Endodermal cell (in vitro differentiated cells): Measurements from ENCODE around the gene AP3S2. TPM values are rescaled to one million over a fixed set of nuclear protein-coding genes. Genes with fewer than 3 reads are reported as not detected.
"Not testable (repeated sequence)": the region's sequence is repeated elsewhere in the genome, so short reads cannot be mapped to it uniquely, and the experiment has no call there.

Source experiments
- DNase-seq: peaks from one replicate; pipeline ENCODE4 v3.0.0-alpha.2; 2017
- H3K27ac ChIP-seq: 2 replicates; pipeline ENCODE4 v1.5.1; 2013; ENCODE audit warnings: mild to moderate bottlenecking, low read depth, low read length, moderate library complexity
- H3K27me3 ChIP-seq: 2 replicates; pipeline ENCODE4 v1.6.1; 2013; ENCODE audit warnings: mild to moderate bottlenecking, low read length, moderate library complexity; ENCODE audit not compliant: insufficient read depth, control insufficient read depth, poor library complexity, severe bottlenecking
- H3K36me3 ChIP-seq: 2 replicates; pipeline ENCODE4 v1.7.0; 2013; ENCODE audit warnings: mild to moderate bottlenecking, low read length, moderate library complexity; ENCODE audit not compliant: control insufficient read depth, insufficient read depth
- H3K4me1 ChIP-seq: one replicate; pipeline ENCODE4 v1.7.0; 2013; ENCODE audit warnings: low read length; ENCODE audit not compliant: control insufficient read depth, insufficient read depth
- H3K4me3 ChIP-seq: 2 replicates; pipeline ENCODE4 v1.5.1; 2013; ENCODE audit warnings: mild to moderate bottlenecking, low read length, moderate library complexity
- H3K9ac ChIP-seq: 2 replicates; pipeline ENCODE4 v1.6.1; 2013; ENCODE audit warnings: mild to moderate bottlenecking, low read length, moderate library complexity; ENCODE audit not compliant: poor library complexity, severe bottlenecking; ENCODE audit errors: extremely low read depth
- H3K9me3 ChIP-seq: 2 replicates; pipeline ENCODE4 v1.6.1; 2013; ENCODE audit warnings: mild to moderate bottlenecking, low read length, moderate library complexity; ENCODE audit not compliant: control insufficient read depth
- H3K27ac Mint-ChIP-seq: 2 replicates; pipeline ENCODE4 v1.8.0; 2020; ENCODE audit warnings: mixed read lengths
- H3K27me3 Mint-ChIP-seq: 2 replicates; pipeline ENCODE4 v1.8.0; 2021; ENCODE audit warnings: mild to moderate bottlenecking, mixed read lengths; ENCODE audit not compliant: insufficient read depth
- H3K36me3 Mint-ChIP-seq: 2 replicates; pipeline ENCODE4 v1.8.0; 2020; ENCODE audit warnings: low read depth, mixed read lengths
- H3K4me1 Mint-ChIP-seq: 2 replicates; pipeline ENCODE4 v1.8.0; 2020; ENCODE audit warnings: mixed read lengths
- H3K4me3 Mint-ChIP-seq: 2 replicates; pipeline ENCODE4 v1.8.0; 2020; ENCODE audit warnings: mild to moderate bottlenecking, moderate library complexity, mixed read lengths
- H3K9me3 Mint-ChIP-seq: 2 replicates; pipeline ENCODE4 v1.8.0; 2020; ENCODE audit warnings: mild to moderate bottlenecking, mixed read lengths
- WGBS, 2 experiments: methylation state at CpG; one replicate each; pipeline versions ENCODE4 v1.1.5 to v1.1.7; 2013; ENCODE audit warnings: missing lambda C conversion rate in 2 of 2, mixed read lengths in 1 of 2; ENCODE audit not compliant: insufficient coverage in 1 of 2, insufficient read length in 1 of 2; 5-methylcytosine and 5-hydroxymethylcytosine counted together
- total RNA-seq, 2 donors: library from RNA; stranded (reverse); fragmentation: NEBNext Ultra II Directional in 1 of 2; extraction: Animal tissue kit (Norgen Biotek cat#: 25700) in 1 of 2; gene quantifications; 2 replicates in 1 of 2; 3 replicates in 1 of 2; pipeline ENCODE4 v1.2.1, GENCODE V29; 2021
- TF ChIP-seq, protein P1 (sequence below): fragments of 200-600 bp; sonication (generic); conservative IDR thresholded peaks from 2 replicates; pipeline ENCODE4 v1.5.0; 2021; ENCODE audit warnings: antibody characterized with exemption, mild to moderate bottlenecking

The AP3S2 gene
- total RNA-seq, 2 donors from 2014 or later, result 39.5 to 54.4 TPM

- H3K4me3 Mint-ChIP-seq, result no peak overlapping the region
- peak; percentile 63 for DNase-seq
- peaks cover 31% of the 10 kb centered on the region for H3K36me3 Mint-ChIP-seq
Observed at GRCh38 chr15:89888214-89888804, 5.5 kb downstream of the AP3S2 start.

DNA sequence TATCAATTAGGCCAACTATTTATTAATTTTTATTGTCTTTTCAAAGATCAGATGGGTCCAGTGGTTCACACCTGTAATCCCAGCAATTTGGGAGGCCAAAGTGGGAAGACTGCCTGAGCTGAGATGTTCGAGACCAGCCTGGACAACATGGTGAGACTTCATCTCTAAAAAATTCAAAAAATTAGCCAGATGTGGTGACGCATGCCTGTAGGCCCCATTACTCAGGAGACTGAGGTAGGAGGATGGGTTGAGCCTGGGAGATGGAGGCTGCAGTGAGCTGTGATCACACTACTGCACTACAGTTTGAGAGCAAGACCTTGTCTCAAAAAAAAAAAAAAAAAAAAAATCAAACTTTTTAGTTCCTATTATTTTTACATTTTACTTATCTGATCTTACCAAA, 8.2 kb downstream of the AP3S2 start:
- Histone ChIP-seq H3K4me3 (no peak overlapping the region), H3K9ac (no peak overlapping the region), H3K27ac (no peak overlapping the region), H3K27me3 (no peaks in the 10 kb centered on the region), H3K36me3 (peaks cover 47% of the 10 kb centered on the region), H3K4me1 (no peaks in the 10 kb centered on the region), H3K9me3 (no peaks in the 10 kb centered on the region)
- Mint-ChIP-seq H3K36me3 (peaks cover 41% of the 10 kb centered on the region), H3K27ac (no peak overlapping the region), H3K4me1 (no peaks in the 10 kb centered on the region), H3K9me3 (no peaks in the 10 kb centered on the region), H3K4me3 (no peak overlapping the region), H3K27me3 (no peaks in the 10 kb centered on the region)
- TF ChIP-seq, protein P1, sequence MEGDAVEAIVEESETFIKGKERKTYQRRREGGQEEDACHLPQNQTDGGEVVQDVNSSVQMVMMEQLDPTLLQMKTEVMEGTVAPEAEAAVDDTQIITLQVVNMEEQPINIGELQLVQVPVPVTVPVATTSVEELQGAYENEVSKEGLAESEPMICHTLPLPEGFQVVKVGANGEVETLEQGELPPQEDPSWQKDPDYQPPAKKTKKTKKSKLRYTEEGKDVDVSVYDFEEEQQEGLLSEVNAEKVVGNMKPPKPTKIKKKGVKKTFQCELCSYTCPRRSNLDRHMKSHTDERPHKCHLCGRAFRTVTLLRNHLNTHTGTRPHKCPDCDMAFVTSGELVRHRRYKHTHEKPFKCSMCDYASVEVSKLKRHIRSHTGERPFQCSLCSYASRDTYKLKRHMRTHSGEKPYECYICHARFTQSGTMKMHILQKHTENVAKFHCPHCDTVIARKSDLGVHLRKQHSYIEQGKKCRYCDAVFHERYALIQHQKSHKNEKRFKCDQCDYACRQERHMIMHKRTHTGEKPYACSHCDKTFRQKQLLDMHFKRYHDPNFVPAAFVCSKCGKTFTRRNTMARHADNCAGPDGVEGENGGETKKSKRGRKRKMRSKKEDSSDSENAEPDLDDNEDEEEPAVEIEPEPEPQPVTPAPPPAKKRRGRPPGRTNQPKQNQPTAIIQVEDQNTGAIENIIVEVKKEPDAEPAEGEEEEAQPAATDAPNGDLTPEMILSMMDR, result no peak
- WGBS, 2 experiments, result 90 to 100% methylated on average over 2 of the region's 2 CpGs
- no peak for DNase-seq

More at GRCh38 chr15:89888214-89888804, 5.5 kb downstream of the AP3S2 start:
- TF ChIP-seq, protein P1, result peak; percentile 76
- Histone ChIP-seq H3K27me3 (no peaks in the 10 kb centered on the region), H3K4me1 (no peaks in the 10 kb centered on the region), H3K9me3 (no peaks in the 10 kb centered on the region), H3K36me3 (peaks cover 39% of the 10 kb centered on the region), H3K9ac (no peak overlapping the region), H3K4me3 (no peak overlapping the region), H3K27ac (no peak overlapping the region)
- no peaks in the 10 kb centered on the region for H3K27me3 Mint-ChIP-seq
- 83 to 89% methylated on average over 3 to 4 of the region's 4 CpGs for WGBS, 2 experiments
- no peak overlapping the region for H3K27ac Mint-ChIP-seq
- no peaks in the 10 kb centered on the region for H3K4me1 Mint-ChIP-seq
- H3K9me3 Mint-ChIP-seq, result no peaks in the 10 kb centered on the region

- H3K4me1 Mint-ChIP-seq, H3K27me3 ChIP-seq, H3K27ac Mint-ChIP-seq, H3K4me3 ChIP-seq, DNase-seq, H3K4me3 Mint-ChIP-seq, H3K27ac ChIP-seq, H3K4me1 ChIP-seq, H3K9me3 ChIP-seq, H3K27me3 Mint-ChIP-seq, H3K9ac ChIP-seq, H3K9me3 Mint-ChIP-seq: not testable (repeated sequence)
- 96 to 100% methylated on average over 1 to 2 of the region's 3 CpGs for WGBS, 2 experiments
- H3K36me3 Mint-ChIP-seq, result peaks cover 42% of the 10 kb centered on the region
- H3K36me3 ChIP-seq, result peaks cover 48% of the 10 kb centered on the region
Observed at GRCh38 chr15:89885179-89885578, 8.6 kb downstream of the AP3S2 start.

GRCh38 chr15:89883518-89883917, 10.3 kb downstream of the AP3S2 start:
- H3K36me3 ChIP-seq, result peaks cover 46% of the 10 kb centered on the region
- no peak for DNase-seq
- no peaks in the 10 kb centered on the region for H3K4me1 ChIP-seq
- H3K36me3 Mint-ChIP-seq, result peaks cover 38% of the 10 kb centered on the region
- H3K4me3 ChIP-seq, result no peak overlapping the region
- H3K9ac ChIP-seq, result no peak overlapping the region
- H3K27me3 Mint-ChIP-seq, result no peaks in the 10 kb centered on the region
- H3K27me3 ChIP-seq, result no peaks in the 10 kb centered on the region
- H3K27ac ChIP-seq, result no peak overlapping the region
- H3K9me3 ChIP-seq, result no peaks in the 10 kb centered on the region
- no peaks in the 10 kb centered on the region for H3K4me1 Mint-ChIP-seq
- H3K4me3 Mint-ChIP-seq, result no peak overlapping the region
- H3K9me3 Mint-ChIP-seq, result no peaks in the 10 kb centered on the region
- TF ChIP-seq, protein P1, result no peak
- 83% methylated on average over 1 of the region's 1 CpG; no CpG with 5 or more reads in 1 of the 2 experiments for WGBS, 2 experiments
- no peak overlapping the region for H3K27ac Mint-ChIP-seq
